Measurements from ENCODE around the gene GFOD2. TPM values are rescaled to one million over a fixed set of nuclear protein-coding genes. Genes with fewer than 3 reads are reported as not detected.
"Not testable (repeated sequence)": the region's sequence is repeated elsewhere in the genome, so short reads cannot be mapped to it uniquely, and the experiment has no call there.

The GFOD2 gene, protein sequence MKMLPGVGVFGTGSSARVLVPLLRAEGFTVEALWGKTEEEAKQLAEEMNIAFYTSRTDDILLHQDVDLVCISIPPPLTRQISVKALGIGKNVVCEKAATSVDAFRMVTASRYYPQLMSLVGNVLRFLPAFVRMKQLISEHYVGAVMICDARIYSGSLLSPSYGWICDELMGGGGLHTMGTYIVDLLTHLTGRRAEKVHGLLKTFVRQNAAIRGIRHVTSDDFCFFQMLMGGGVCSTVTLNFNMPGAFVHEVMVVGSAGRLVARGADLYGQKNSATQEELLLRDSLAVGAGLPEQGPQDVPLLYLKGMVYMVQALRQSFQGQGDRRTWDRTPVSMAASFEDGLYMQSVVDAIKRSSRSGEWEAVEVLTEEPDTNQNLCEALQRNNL
- 10.7 and 11.5 TPM in 2 replicates for total RNA-seq (2014; rRNA removed; shearing (Covaris generic))

DNA sequence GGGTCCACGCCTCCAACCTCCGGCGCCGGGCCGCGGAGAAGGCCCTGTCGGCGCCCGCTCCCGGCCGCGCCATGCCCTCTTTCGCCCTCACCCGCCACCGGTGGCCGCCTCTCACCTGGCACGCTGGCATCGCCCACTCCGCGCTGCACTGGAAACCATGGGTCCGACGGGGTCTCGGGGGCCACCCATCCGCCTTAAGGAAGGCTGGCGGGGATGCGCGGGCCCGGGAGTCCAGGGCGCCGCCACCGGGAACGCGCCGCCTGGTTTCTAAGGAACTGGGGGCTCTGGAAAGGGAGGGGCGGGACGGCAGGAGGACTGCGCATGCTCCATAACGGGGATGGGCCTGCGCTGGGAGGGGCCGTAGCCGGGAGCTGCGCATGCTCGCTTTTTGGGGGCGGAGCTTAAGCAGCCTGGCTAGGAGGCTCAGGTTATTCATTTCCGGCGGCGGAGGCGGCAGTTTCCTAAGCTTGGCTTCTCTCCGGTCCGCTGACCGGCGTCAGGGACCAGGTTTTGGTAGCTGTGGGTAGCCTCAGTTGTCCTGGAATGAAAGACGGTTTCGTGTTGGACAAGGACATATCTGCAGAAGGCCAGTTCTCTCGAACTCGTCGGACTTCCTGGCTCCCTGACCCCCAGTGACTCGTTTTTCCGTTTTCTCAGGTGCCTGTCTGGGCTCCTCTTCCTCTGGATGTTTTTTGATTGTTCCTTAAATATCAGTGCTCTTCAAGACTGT is at the start of gene GFOD2:
Gene GFOD2 (minus strand): TSS at position 269 of the 730 bp plus-strand sequence. CDS start 33,601 bp downstream, outside the sequence.
- peak; percentile 90 for DNase-seq (ENCODE audit: low spot score)

DNA sequence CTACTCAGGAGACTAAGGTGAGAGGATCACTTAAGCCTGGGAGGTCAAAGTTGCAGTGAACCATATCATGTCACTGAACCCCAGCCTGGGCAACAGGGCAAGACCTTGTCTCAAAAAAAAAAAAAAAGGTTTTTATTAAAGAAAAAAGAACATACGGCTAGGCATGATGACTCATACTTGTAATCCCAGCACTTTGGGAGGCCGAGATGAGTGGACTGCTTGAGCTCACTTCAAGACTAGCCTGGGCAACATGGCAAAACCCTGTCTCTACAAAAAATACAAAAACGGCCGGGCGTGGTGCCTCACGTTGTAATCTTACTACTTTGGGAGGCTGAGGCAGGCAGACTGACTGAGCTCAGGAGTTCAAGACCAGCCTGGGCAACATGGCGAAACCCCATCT is 48.8 kb upstream of the GFOD2 start:
- DNase-seq (ENCODE audit: low spot score): no peak

DNA sequence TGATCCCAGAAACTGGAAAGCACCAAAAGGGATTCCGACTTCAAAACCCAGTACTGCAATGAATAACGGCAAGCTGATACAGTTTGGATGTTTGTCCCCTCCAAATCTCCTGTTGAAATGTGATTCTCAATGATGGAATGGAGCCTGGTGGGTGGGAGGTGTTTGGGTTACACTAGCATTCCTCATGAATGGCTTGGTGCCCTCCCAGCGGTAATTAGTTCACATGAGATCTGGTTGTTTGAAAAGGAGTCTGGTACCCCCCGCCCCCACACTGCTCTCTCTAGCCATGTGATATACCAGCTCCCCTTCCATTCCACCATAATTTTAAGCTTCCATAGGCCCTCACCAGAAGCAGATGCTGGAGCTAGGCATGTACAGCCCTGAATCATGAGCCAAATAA is 47.2 kb upstream of the GFOD2 start:
- no peak for DNase-seq (ENCODE audit: low spot score)

DNA sequence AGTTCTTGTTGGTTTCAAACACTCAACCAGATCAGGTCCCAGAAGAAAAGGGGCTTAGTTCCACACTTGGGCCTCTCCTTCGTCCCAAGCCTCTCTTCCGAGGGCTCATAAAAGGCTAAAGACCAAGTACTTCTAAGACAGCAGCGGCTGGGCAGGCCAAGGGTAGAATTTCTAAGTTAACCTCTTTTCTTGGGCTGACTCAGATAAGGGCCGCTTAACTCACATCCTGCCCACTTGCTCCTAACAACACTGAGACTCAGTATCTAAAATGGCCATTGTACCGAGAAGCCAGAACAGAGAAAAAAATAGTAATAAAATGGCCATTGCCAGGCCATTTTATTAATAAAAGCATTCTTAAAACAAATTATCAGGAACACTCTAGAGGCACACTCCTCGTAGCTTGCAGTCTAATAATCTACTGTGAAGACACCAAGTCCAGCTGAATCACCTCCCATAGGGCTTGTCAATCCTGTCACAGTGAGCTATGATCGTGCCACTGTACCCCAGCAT is 45.1 kb upstream of the GFOD2 start:
- no peak for DNase-seq (ENCODE audit: low spot score)

DNA sequence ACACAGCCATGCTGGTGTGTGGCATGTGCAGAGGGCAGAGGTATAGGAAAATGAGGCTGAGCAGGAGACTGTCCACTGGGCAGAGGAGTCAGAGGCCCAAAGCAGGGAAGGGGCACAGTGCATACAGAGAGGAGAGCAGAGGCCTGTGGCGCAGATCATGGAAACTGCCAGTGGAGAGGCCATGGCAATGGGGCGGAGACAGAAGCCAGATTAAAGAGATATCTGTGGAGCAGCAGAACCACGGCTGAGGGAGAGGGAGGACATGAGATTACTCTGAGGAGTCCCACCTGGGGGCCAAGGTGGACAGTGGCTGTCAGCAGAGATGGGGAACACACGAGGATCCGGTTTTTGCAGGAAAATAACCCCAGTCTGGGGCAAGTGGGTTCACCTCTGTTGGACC is 44.0 kb upstream of the GFOD2 start:
- no peak for DNase-seq (ENCODE audit: low spot score)

DNA sequence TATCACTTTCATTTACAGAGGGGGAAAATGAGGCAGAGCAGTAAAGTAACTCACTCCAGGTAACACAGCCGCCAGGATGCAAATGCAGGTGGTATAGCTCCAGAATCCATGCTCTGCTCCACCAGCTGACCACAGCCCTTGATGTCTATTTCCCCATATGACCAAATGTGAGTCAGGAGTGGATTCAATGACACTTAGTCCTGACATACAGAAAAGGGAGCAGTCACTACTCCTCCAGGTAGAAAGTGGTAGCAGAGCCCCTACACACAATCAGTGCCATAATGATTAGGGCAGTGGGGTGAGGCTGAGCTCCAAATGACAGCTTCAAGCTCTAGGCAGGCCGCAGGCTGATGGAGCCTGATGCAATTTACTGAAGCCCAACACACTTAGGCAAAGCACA is 43.3 kb upstream of the GFOD2 start:
- no peak for DNase-seq (ENCODE audit: low spot score)

DNA sequence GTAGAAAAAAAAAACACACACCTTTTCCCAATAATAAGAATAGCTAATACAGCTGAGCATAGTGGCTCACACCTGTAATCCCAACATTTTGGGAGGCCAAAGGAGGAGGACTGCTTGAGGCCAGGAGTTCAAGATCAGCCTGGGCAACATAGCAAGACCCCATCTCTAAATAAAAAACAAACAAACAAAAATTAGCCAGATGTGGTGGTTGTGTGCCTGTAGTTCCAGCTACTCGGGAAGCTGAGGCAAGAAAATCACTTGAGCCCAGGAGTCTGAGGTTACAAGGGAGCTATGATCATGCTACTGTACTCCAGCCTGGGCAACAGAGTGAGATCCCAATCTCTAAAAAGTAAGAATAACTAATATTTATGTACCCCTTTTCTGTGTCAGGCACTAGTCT is 42.8 kb upstream of the GFOD2 start:
- DNase-seq (ENCODE audit: low spot score): no peak

DNA sequence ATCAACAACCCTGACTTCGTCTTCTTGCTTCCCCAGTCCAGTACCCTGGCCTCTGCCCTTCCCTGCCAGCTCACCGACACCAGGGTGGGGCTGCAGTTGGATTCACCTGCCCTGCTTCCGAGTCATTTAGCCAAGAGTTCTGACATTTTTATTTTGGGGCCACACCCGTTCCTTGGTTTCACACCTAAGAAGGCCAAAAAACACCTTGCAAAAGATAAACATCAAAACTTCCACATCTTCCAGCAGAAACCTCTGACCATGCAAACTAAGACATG is 41.8 kb upstream of the GFOD2 start:
- DNase-seq (ENCODE audit: low spot score): no peak

DNA sequence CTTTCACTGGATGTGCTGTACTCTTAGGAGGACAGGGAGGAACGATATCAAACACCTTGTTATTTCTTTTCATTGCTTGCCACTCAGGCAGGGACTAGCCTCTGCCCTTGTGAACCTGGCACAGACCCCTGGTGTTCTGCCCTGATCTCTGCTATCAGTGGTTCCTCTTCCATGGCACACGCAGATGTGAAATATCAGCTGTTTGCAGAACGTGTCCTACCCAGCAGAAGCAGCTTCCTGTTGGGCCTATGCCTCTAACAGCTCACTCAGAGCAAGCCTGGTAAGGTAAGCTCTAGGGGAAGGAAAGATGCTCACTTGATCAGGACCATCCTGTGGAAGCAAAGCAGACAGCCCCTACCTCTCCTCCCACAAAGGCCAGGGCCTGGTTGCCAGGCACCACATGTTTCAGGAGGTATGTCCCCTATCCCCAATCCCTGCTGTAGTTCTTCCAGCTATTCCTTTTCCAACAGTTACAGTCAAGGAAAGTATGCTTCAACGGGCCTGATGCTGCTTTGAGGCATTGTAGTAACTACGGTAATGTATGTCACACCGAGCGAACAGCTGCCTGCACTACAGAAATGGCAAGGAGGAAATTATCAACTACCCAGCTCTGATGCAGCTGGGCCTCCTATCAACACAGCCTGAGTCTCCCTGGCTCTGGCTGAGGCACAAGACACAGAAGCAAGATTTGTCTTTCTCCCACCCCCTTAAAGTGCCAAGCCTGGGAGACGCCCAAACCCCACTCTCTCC is 41.3 kb upstream of the GFOD2 start:
- no peak for DNase-seq (ENCODE audit: low spot score)

DNA sequence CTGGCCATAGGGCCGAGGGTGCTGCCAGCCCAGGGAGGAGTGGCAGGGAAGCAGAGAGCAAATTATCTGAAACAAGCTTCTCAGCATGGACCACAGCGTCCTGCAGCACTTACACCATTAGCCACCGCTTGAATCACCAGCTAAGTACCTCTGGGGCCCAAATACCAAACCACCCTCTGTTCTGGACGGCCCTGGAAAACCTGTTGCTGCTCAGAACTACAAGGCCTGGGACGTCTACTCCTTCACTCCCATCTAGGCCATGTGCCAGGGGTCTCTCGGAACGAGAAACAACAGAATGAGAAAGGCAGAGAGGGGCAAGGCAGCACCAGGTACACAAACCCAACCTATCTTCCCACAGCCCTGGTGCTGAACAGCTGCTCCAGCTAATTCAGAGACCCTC is 39.9 kb upstream of the GFOD2 start:
- DNase-seq (ENCODE audit: low spot score): no peak

DNA sequence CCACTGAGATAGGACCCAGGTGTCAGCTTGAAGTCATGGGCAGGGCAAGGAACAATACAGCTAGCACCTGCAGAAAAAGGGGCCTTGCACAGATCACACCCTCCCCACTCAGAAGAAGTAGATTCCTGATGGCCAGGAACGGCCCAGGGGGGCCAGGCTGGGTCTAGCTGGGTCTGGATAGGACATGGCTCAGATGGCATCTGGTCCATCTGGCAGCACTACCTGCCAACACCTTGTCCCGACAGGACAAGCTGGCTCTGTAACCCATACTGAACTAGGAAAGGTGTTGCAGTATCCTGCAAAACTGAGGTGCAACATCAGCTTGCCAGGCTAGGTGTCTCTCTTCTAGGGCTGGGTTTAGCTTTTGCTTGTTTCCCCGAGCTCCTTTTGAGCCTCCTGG is 38.9 kb upstream of the GFOD2 start:
- no peak for DNase-seq (ENCODE audit: low spot score)

DNA sequence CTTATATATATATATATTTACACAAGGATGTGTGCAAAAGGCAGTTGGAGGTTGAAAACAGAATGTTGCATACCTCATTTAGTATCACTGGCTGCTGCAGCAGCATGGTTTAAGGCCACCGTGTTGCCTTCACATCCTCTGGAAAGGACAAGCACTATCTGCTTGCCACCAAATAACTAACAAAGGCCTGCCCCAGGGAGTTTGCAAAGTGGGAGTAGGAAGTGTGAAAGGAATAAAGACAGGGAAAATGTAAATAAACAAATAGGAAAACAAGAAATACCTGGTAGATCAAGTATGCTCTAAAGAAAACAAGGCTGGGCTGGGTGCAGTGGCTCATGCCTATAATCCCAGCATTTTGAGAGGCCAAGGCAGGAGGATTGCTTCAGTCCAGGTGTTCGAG is 33.5 kb upstream of the GFOD2 start:
- DNase-seq (ENCODE audit: low spot score): no peak

DNA sequence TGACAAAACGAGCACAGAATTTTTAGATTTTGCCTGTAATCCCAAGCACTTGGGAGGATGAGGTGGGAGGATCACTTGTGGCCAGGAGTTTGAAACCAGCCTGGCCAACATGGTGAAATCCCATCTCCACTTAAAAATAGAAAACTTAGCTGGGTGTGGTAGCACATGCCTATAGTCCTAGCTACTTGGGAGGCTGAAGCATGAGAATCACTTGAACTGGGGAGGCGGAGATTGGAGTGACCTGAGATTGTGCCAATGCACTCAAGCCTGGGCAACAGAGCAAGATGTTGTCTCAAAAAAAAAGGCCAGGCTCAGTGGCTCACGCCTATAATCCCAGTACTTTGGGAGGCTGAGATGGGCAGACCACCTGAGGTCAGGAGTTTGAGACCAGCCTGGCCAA is 32.2 kb upstream of the GFOD2 start:
- not testable (repeated sequence) for DNase-seq (ENCODE audit: low spot score)

DNA sequence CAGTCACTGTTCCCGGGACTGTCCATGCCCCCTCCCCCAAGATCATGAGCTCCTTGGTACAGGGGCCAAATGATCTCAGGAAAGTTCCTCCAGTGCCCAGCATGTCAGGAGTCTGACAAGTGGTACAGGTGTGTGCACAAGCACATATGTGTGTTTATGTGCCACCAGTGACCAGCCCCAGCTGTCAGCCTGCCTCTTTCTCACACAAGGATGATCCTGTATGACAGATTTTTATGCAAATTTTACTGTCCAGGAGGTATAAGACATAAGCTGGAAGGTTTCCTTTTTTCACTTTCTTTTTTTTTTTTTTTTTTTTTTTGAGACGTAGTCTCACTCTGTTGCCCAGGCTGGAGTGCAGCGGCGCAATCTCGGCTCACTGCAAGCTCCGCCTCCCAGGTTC is 31.4 kb upstream of the GFOD2 start:
- no peak for DNase-seq (ENCODE audit: low spot score)

DNA sequence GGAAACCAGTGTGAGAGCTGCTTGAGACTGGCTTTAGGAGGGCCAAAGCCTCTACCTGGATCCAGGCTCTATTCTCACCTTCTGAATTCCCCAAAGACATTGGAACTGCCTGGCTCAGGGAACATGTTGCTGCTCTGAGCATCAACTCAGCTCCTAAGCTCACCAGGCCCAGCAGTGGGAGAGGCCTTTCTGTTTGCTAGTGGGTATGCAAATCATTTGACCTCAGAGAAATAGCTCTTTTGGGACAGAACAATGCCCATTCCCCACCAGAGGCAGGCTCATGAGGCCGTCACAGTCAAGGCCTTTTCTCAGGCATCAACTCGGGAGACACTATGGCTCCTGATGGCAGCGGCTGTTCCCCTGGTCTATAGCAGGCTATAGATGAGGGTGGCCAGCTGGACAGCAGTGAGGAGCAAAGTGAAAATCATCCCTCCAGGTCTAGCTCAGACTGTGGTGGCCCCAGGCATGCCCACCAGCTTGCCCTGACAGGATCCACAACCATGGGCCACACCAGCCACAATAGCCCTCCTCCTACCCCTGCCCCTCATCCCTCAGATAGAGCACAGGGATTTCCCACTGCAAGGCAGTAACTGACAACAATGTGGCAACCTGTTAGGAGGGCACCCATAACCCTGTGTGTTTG is 30.4 kb upstream of the GFOD2 start:
- DNase-seq (ENCODE audit: low spot score): no peak

DNA sequence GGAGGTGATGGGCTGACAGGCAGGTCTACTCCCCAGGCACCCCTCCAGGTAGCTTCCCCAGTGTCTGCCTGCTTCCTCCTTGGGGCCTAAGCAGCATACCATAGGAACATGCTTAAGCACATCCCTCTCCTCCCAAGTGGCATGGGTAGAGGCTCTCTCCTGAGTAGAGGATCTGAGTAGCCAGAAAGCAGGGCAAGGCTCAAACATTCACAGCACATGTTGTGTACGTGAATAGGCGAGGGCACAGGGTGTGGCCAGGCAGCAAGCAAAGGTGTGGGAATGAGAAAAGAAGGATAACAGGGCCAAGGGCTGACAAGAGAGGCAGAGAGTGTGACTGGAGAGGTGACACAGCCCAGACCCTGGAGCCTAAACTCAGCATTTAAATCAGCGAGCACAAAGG is 29.7 kb upstream of the GFOD2 start:
- DNase-seq (ENCODE audit: low spot score): no peak

DNA sequence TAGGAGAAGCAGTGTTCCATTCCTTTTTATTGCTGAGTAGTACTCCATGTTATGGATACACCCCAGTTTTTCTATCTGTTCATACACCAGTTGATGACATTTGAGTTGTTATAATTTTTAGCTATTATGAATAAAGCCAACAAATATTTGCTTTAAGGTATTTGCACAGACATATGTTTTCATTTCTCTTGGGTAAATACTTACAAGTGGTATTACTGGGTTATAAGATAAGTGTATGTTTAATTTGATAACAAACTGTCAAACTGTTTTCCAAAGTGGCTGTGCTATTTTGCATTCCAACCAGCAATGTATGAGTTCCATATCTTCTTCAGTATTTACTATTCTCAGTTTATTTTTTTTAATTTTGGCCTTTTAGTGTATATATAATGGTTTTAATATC is 27.7 kb upstream of the GFOD2 start:
- DNase-seq (ENCODE audit: low spot score): no peak

DNA sequence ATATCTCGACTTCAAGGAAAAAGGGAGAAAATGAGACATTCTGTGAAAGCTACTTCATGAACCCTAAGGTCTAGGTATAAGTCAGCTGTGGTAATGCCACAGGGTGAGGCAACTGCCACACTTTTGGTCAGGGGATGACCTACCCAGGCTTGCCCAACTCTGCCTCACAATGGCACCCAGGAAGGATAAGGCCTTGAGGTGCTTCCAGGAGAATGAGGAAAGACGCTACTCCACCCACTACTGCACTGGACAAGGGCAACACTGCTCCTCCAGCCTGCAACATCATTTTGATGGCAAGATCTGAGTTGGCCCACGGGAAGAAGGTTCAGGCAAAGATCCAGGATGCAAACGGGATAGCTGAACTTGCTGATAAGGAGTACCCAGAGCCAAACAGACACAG is 22.0 kb upstream of the GFOD2 start:
- DNase-seq (ENCODE audit: low spot score): no peak

DNA sequence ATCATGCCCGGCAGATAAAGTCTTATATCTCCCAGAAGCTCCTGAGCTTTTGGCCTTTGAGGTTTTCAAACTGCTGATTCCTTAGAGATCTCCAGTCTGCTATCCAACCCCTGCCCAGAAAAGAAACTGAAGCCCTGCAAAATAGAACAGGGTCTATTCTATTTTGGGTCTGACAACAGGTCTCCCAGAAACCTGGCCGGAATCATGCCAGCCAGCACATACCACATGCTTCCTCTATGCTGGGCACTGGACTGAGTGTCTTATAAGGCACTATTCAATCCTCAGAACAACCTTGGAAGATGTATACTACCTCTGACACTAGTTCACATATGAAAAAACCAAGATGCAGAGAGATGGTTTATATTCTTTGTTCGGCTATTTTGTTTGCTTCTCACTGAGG is 21.3 kb upstream of the GFOD2 start:
- DNase-seq (ENCODE audit: low spot score): no peak

DNA sequence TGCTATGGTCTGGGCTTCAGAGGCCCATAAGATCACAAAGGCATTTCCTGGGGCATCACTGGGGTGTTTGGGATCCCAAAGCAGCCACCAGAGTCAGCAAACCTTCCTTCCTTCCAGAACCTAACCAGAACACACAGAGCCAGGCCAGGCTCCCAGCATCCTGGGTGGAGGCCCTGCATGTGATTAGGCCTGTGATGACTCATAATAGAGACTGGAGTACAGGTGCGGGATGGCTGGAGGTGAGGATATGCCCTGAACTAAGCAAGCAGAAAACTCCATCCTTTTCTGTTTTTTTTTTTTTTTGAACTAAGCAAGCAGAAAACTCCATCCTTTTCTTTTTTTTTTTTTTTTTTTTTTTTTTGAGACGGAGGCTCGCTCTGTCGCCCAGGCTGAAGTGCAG is 17.7 kb upstream of the GFOD2 start:
- no peak for DNase-seq (ENCODE audit: low spot score)

DNA sequence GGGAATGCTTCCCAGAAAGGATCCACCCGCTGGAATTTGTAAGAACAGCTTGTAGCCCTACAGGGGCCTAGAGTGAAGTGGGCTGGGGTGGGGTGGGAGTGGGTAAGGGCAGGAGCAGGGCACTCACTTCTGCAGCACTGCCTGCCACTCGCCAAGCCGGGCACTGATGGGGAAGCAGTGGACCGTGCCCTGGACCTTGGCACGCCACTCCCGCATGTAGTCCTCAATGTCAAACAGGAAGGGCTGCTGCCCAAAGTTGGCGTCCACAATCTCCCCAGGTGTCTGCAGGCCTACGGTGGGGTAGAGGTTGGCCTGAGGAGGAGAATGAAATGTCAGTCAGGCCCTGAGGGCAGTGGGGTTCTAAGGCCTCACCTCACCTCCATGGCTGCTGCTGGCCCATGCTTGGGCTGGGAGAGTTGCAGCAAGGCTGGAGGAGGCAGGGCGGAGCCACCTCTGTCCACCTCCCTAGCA is 15.7 kb upstream of the GFOD2 start:
- DNase-seq (ENCODE audit: low spot score): no peak

Measured in H4 (cell line).